Bronchial epithelial cell (primary cell): ENCODE measurements around the gene RAB11FIP4. TPM values are rescaled to one million over a fixed set of nuclear protein-coding genes. Genes with fewer than 3 reads are reported as not detected.

ENCODE experiments used
- DNase-seq: peaks from one replicate; pipeline ENCODE4 v3.0.0-alpha.2; 2010; ENCODE audit warnings: low read depth
- FAIRE-seq: peaks from 2 replicates; lab custom pipeline; 2011; peaks lifted over from hg19 to GRCh38; lab: Jason Lieb, UNC
- H3K27me3 ChIP-seq: 2 replicates; pipeline ENCODE4 v1.5.1; 2011; ENCODE audit warnings: low read length; ENCODE audit not compliant: control insufficient read depth, insufficient read depth
- H3K36me3 ChIP-seq: 2 replicates; pipeline ENCODE4 v1.5.1; 2011; ENCODE audit warnings: low read length; ENCODE audit not compliant: control insufficient read depth, insufficient read depth
- H3K4me3 ChIP-seq: 2 replicates; pipeline ENCODE4 v1.5.1; 2011; ENCODE audit warnings: mild to moderate bottlenecking, low read depth, low read length, control low read depth
- total RNA-seq: library from RNA; depleted of rRNA; stranded (reverse); fragments of >200 nt; gene quantifications from 2 replicates; pipeline ENCODE4 v1.2.1, GENCODE V29; 2014
- TF ChIP-seq, protein P1 (sequence below): IDR thresholded peaks from 2 replicates; pipeline ENCODE4 v1.5.1; 2011; ENCODE audit warnings: mild to moderate bottlenecking, moderate library complexity, low read length, control low read depth, inconsistent platforms; ENCODE audit not compliant: insufficient read depth, severe bottlenecking

The RAB11FIP4 gene
- total RNA-seq, 1 donor from 2014 or later = 17.6 TPM

DNA sequence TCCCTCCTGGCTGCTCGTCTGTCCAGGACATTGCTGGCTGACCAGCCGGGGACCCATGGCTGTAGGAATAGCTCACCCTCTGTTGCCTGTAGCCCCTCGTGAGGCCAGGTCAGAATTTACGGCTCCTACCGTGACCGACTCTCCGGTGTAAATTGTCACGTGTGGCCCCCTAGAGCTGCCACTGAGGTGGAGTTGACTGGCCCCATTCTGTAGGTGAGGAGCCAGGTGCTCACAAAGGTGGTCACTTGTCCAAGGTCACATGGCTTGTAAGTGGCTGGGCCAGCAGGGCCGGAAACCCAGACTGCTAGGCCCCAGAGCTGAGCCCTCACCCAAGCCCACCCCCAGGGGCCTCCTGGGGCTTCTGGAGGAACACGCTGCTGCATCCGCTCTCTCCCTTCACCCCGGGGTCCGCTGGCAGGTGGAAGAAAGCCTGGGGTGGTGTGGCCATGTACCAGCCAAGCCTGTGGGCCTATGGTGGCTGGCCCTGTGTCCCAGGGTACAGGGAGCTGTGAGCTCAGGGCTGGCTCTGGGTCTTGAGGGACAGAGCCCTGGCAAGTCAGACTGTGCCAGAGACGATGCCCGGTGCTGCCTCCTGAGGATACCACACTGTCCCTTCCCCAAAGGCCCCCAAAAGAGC is 120.7 kb downstream of the RAB11FIP4 start:
- Histone ChIP-seq H3K27me3 (no peaks in the 10 kb centered on the region), H3K4me3 (no peak overlapping the region), H3K36me3 (peaks cover 1% of the 10 kb centered on the region)
- no peak for FAIRE-seq
- no peak for DNase-seq
- TF ChIP-seq, protein P1, sequence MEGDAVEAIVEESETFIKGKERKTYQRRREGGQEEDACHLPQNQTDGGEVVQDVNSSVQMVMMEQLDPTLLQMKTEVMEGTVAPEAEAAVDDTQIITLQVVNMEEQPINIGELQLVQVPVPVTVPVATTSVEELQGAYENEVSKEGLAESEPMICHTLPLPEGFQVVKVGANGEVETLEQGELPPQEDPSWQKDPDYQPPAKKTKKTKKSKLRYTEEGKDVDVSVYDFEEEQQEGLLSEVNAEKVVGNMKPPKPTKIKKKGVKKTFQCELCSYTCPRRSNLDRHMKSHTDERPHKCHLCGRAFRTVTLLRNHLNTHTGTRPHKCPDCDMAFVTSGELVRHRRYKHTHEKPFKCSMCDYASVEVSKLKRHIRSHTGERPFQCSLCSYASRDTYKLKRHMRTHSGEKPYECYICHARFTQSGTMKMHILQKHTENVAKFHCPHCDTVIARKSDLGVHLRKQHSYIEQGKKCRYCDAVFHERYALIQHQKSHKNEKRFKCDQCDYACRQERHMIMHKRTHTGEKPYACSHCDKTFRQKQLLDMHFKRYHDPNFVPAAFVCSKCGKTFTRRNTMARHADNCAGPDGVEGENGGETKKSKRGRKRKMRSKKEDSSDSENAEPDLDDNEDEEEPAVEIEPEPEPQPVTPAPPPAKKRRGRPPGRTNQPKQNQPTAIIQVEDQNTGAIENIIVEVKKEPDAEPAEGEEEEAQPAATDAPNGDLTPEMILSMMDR = no peak

- Histone ChIP-seq H3K36me3 (peaks cover 1% of the 10 kb centered on the region), H3K27me3 (no peaks in the 10 kb centered on the region), H3K4me3 (no peak overlapping the region)
- FAIRE-seq (no peak), DNase-seq (no peak)
- TF ChIP-seq, protein P1 = no peak
Measured at GRCh38 chr17:31512796-31513195, 121.3 kb downstream of the RAB11FIP4 start.

DNA sequence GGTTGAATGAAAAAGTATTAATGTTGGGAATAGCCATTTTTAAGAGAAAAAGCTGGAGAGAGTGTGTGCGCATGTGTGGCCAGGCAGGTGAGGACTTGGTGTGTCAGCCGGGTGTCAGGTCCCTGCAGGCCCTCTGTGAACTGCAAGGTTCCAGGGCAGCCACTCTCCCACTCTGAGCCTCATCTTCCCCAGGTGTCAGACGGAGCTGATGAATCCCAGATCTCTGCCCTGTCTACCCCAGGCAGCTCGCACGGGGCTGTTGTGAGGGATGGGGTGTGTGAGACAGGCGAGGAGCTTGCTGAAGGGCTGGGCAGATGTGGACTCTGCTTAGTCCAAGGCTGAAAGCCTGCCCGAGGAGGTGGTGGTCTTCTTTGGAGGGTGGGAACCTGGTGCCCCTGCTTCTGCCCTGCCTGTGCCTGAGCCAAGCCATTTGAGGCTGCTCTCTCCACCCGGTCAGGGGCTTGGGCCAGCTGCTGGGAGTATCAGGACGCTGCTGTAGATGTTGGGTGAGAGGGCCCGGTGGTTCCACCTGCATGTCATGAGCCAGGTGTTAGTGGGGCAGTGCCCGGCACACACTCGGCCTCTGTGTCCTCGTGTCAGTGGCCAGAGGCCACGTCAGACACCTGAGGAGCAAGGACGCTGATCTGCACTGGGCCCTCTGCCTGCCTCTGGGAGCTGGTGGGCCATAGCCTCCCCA is 122.4 kb downstream of the RAB11FIP4 start:
- DNase-seq (no peak), FAIRE-seq (no peak)
- no peaks in the 10 kb centered on the region for H3K27me3 ChIP-seq
- H3K4me3 ChIP-seq = no peak overlapping the region
- peaks cover 1% of the 10 kb centered on the region for H3K36me3 ChIP-seq
- TF ChIP-seq, protein P1 = no peak

- TF ChIP-seq, protein P1 = no peak
- Histone ChIP-seq H3K4me3 (no peak overlapping the region), H3K36me3 (no peaks in the 10 kb centered on the region), H3K27me3 (no peaks in the 10 kb centered on the region)
- FAIRE-seq (no peak), DNase-seq (no peak)
Measured at GRCh38 chr17:31515267-31515666, 123.8 kb downstream of the RAB11FIP4 start.

DNA sequence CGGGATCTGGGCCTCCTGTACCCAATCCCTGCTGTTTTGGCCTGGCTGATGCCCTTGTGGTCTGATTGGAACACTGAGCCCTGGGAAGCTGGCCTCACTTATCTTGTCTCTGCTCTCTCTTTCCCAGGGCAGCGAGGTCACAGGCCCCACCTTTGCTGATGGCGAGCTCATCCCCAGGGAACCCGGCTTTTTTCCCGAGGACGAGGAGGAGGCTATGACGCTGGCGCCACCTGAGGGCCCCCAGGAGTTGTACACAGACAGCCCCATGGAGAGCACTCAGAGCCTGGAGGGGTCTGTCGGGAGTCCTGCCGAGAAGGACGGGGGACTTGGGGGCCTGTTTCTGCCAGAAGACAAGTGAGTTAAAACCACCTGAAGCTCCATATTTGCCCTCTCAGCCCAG is 126.0 kb downstream of the RAB11FIP4 start:
- DNase-seq (no peak), FAIRE-seq (no peak)
- TF ChIP-seq, protein P1 = peak; percentile 28
- Histone ChIP-seq H3K4me3 (no peak overlapping the region), H3K27me3 (no peaks in the 10 kb centered on the region), H3K36me3 (peaks cover 4% of the 10 kb centered on the region)
